D721Med (cell line): ENCODE results near the gene TAX1BP1.

Experiments used
- DNase-seq: peaks from one replicate; pipeline ENCODE4 v3.0.0; 2011; ENCODE audit warnings: low spot score; ENCODE audit not compliant: insufficient read length
- FAIRE-seq: peaks from 2 replicates; lab custom pipeline; 2011; peaks lifted over from hg19 to GRCh38; lab: Jason Lieb, UNC
- TF ChIP-seq, protein P1 (sequence below): IDR thresholded peaks from 2 replicates; pipeline ENCODE4 v1.5.1; 2012; ENCODE audit warnings: mild to moderate bottlenecking, control low read depth; ENCODE audit not compliant: insufficient read depth; ENCODE audit errors: missing control alignments

Gene TAX1BP1

DNA sequence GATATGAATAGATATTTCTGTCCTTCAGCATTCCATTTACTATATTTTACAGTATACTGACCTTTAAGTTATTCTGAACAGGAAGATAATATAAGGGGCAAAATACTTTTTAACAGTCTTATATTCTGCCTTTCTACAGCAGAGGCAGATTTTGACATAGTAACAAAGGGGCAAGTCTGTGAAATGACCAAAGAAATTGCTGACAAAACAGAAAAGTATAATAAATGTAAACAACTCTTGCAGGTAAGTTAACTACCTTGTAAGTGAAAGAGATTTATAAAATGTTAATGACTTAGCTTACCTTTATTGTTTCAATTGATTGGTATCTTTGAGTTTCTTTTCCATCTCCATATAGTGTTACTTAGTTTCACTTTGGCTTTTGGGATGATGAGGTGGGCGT is 56.0 kb downstream of the TAX1BP1 start:
- DNase-seq (no peak), FAIRE-seq (no peak)
- TF ChIP-seq, protein P1, sequence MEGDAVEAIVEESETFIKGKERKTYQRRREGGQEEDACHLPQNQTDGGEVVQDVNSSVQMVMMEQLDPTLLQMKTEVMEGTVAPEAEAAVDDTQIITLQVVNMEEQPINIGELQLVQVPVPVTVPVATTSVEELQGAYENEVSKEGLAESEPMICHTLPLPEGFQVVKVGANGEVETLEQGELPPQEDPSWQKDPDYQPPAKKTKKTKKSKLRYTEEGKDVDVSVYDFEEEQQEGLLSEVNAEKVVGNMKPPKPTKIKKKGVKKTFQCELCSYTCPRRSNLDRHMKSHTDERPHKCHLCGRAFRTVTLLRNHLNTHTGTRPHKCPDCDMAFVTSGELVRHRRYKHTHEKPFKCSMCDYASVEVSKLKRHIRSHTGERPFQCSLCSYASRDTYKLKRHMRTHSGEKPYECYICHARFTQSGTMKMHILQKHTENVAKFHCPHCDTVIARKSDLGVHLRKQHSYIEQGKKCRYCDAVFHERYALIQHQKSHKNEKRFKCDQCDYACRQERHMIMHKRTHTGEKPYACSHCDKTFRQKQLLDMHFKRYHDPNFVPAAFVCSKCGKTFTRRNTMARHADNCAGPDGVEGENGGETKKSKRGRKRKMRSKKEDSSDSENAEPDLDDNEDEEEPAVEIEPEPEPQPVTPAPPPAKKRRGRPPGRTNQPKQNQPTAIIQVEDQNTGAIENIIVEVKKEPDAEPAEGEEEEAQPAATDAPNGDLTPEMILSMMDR = no peak

DNA sequence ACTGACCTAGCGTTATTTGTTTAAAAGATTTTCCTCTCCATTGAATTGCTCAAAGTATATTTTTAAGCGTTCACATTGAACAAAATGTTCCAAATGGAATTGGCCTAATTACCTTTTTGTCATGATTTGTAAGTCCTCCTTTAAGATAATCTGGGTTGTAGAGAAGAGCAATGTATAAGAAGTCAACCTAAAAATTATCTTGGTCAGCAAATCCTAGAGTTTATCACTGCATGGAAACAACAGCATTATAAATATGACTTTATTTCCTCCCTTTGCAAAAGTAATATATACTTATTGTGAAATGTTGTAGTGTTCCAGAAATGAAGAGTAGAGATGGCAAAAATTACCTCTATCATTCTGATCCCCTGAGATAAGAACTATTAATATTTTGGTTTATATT is 59.2 kb downstream of the TAX1BP1 start:
- FAIRE-seq (no peak), DNase-seq (no peak)
- TF ChIP-seq, protein P1 = no peak

DNA sequence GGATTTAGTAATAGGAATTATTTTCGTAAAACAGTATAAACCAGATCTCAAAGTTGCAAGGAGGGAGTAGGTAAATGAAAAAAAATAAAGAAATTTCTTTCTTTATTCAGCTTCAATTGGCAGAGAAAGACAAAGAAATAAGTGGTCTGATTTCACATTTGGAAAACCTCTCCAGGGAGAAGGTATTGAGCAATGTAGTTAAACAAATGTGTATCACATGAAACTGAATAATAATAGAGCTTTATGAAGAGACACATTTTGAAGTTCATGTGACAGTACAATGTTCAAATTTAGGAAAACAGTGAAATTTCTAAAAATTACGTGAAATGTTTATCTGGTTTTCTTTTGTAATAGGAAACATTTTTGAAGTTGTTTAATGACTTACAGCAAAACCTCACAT is 63.0 kb downstream of the TAX1BP1 start:
- FAIRE-seq (no peak), DNase-seq (no peak)
- TF ChIP-seq, protein P1 = no peak

DNA sequence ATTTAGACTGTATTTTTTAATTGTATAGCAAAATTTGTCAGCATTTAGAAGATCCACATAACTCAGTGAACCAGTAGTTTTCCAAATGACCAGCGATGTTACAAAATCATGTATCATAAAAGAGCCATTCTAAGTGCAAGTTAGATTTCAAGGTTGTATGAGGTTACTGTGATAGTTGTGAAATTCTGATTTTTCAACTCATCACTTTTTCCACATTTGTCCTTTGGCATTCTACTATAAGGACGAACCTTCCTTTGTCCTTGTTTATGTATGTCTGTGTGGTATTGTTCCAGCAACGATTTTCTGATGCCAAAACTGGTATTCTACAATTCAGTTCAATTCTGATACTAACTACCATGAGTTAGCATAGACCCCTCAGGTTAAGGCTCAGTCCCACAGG is 64.2 kb downstream of the TAX1BP1 start:
- DNase-seq (no peak), FAIRE-seq (peak; percentile 77)
- TF ChIP-seq, protein P1 = no peak

DNA sequence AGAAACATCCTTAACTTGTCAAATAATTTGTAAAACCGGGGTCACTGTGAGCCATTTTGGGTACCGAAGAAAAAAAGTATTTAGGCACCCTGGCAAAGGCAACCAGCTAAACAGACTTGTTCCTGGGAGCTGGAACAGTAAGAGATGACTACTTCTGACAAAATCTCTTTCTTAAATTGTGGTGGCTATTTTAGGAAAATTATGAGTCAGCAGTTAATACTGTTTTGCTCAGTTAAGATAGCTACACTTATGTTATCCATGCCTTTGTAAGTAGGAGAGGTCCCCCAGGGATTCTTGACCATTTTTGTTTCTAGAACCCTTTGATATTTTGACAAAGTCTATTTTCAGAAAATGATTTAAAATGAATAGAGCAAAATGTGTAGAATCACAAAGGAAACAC is 68.7 kb downstream of the TAX1BP1 start:
- no peak for DNase-seq
- no peak for FAIRE-seq
- TF ChIP-seq, protein P1 = no peak

DNA sequence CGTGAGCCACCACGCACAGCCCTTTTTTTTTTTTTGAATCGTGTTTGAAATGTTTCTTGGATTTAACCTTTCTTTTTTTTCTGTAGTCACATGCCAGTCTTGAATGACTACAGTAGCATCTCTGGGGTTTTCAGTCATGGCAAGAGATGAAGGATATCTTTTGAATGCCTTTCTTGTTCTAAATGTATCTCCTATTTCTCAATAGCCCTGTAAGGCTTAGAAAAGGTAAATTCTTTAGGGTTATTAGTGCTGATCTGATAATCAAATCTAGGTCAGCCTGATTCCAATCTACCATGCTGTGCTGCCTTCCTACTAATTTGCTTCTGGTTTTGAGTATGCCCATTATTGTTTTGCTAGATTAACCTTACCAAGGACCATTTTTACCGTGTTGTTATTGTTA is 70.2 kb downstream of the TAX1BP1 start:
- FAIRE-seq = no peak
- no peak for DNase-seq
- TF ChIP-seq, protein P1 = no peak

DNA sequence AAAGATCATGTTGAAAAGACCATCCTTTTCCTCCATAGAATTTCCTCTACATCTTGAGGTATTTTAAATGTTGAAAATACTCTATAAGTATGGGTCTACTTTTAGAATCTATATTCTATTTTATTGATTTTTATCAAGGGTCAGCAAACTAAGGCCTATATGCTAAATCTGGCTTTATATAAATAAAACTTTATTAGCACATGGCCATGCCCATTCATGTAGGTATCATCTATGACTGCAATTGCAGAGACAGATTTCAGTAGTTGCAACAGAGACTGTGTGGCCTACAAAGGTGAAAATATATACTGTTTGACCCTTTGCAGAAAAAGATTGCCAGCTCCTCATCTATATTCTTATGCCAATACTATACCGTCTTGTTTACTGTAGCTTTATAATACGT is 72.7 kb downstream of the TAX1BP1 start:
- FAIRE-seq = no peak
- no peak for DNase-seq

More for the DNA sequence above, 72.7 kb downstream of the TAX1BP1 start:
- TF ChIP-seq, protein P1 = no peak
